Stimulated activated memory B cell treated with anti-CD40 and anti-IgM and Interleukin-4, amounts not matched to agents 10 μg/mL and 1 μg/mL and 100 μg/mL, for 72 hours (primary cell): ENCODE results near the gene DUSP8.

Experiments
- ATAC-seq: fragments of 150-1000 bp; cut with Tn5 transposase; 2 replicates; pipeline ENCODE4 v1.10.0; 2021
- H3K27ac Mint-ChIP-seq: one replicate; pipeline ENCODE4 v1.8.0; 2022; ENCODE audit warnings: mild to moderate bottlenecking, mixed read lengths
- H3K27me3 Mint-ChIP-seq: one replicate; pipeline ENCODE4 v1.8.0; 2022; ENCODE audit warnings: mixed read lengths
- H3K36me3 Mint-ChIP-seq: one replicate; pipeline ENCODE4 v1.8.0; 2022; ENCODE audit warnings: mixed read lengths
- H3K4me1 Mint-ChIP-seq: one replicate; pipeline ENCODE4 v1.8.0; 2022; ENCODE audit warnings: mixed read lengths
- H3K4me3 Mint-ChIP-seq: one replicate; pipeline ENCODE4 v1.8.0; 2022; ENCODE audit warnings: mild to moderate bottlenecking, moderate library complexity, mixed read lengths
- H3K9me3 Mint-ChIP-seq: one replicate; pipeline ENCODE4 v1.8.0; 2022; ENCODE audit warnings: mixed read lengths

Gene DUSP8

GRCh38 chr11:1563697-1564534 lies 8.2 kb downstream of the DUSP8 start:
- no peak overlapping the region for H3K4me3 Mint-ChIP-seq
- H3K27me3 Mint-ChIP-seq = peaks cover 32% of the 10 kb centered on the region
- H3K36me3 Mint-ChIP-seq = no peaks in the 10 kb centered on the region
- no peak overlapping the region for H3K27ac Mint-ChIP-seq
- H3K4me1 Mint-ChIP-seq = peaks cover 9% of the 10 kb centered on the region
- no peaks in the 10 kb centered on the region for H3K9me3 Mint-ChIP-seq
- no peak for ATAC-seq

DNA sequence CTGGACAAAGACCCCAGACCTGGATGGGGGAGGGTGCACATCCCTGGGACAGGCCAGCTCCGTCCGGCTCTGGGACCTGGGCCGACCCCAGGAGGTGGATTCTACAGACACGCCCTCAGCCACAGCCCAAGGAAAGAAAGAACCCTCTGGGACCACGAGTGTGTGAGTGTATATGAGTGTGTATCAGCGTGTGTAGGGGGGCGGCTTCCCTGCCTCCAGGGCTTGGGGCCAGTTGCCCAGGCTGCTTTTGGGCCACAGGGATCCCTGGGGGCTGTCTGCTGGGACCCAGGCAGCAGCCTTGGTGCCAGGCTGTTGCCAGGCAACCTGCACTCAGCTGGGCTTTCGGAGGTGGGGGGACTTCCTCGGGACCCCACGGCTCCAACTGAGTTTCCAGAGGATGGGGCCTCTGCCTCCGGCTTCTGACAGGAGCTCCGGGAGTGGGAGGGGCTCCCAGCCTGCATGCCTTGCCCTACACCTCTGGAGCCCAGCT lies 8.9 kb downstream of the DUSP8 start:
- ATAC-seq = no peak
- H3K36me3 Mint-ChIP-seq = no peaks in the 10 kb centered on the region
- peaks cover 36% of the 10 kb centered on the region for H3K27me3 Mint-ChIP-seq
- no peak overlapping the region for H3K4me3 Mint-ChIP-seq
- no peaks in the 10 kb centered on the region for H3K9me3 Mint-ChIP-seq
- no peak overlapping the region for H3K27ac Mint-ChIP-seq
- H3K4me1 Mint-ChIP-seq = peaks cover 14% of the 10 kb centered on the region

DNA sequence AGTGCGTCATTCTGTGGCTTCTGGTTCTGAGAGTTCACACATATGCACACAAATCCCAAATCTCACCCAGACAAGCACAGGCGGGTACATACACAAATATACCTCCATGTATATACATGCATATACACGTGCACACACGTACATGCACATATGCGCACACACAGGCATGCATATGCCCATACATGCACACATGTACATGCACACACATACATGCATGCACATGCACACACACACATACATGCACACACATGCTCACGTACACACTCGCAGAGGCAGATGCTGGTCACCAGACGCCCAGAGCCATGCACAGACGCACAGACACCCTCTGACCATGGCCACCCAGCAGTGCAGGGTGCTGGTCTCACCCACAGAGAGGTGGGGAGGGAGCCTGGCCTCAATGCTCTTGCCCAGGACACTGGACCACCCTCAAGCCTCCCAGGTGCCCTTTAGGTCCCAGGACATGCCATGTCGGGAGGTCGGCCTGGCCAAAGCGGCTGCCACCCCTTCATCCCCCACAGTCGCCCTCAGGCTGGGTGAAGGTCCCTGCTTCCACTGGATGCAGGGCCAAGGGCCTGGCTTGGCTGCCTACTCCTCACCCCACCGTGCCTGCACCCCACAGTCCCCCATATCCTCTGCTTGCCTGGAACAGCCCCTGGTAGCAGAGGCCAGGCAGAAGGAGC lies 9.5 kb downstream of the DUSP8 start:
- no peak for ATAC-seq
- H3K27me3 Mint-ChIP-seq = peaks cover 41% of the 10 kb centered on the region
- H3K9me3 Mint-ChIP-seq = no peaks in the 10 kb centered on the region
- peaks cover 14% of the 10 kb centered on the region for H3K4me1 Mint-ChIP-seq
- no peak overlapping the region for H3K4me3 Mint-ChIP-seq
- H3K27ac Mint-ChIP-seq = no peak overlapping the region
- H3K36me3 Mint-ChIP-seq = peaks cover 3% of the 10 kb centered on the region

DNA sequence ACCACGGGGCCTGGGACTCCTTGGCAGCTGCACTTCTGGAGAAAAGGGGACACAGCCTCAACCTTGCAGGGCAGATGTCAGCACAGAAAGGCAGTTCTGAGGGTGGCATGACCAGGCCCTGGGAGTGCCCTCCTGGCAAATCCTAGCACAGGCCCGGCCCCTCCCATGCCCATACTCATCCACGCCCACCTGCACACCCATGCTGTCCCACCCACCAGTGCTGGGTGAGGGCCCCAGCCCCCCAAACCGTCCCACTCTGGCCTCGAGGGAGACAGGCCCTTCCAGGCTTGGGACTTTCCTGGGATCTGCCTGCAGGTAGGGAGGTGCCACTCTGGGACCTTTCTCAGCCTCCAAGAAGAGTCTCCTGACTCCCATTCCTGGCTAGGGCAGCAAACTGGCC lies 10.1 kb downstream of the DUSP8 start:
- Mint-ChIP-seq H3K4me3 (no peak overlapping the region), H3K36me3 (peaks cover 6% of the 10 kb centered on the region), H3K9me3 (no peaks in the 10 kb centered on the region), H3K27me3 (peaks cover 46% of the 10 kb centered on the region), H3K27ac (no peak overlapping the region), H3K4me1 (peaks cover 14% of the 10 kb centered on the region)
- no peak for ATAC-seq

- Mint-ChIP-seq H3K27ac (no peak overlapping the region), H3K9me3 (no peaks in the 10 kb centered on the region), H3K4me1 (peaks cover 14% of the 10 kb centered on the region), H3K27me3 (peaks cover 43% of the 10 kb centered on the region), H3K4me3 (no peak overlapping the region), H3K36me3 (peaks cover 6% of the 10 kb centered on the region)
- no peak for ATAC-seq
Measured at GRCh38 chr11:1561266-1561665, 10.8 kb downstream of the DUSP8 start.

DNA sequence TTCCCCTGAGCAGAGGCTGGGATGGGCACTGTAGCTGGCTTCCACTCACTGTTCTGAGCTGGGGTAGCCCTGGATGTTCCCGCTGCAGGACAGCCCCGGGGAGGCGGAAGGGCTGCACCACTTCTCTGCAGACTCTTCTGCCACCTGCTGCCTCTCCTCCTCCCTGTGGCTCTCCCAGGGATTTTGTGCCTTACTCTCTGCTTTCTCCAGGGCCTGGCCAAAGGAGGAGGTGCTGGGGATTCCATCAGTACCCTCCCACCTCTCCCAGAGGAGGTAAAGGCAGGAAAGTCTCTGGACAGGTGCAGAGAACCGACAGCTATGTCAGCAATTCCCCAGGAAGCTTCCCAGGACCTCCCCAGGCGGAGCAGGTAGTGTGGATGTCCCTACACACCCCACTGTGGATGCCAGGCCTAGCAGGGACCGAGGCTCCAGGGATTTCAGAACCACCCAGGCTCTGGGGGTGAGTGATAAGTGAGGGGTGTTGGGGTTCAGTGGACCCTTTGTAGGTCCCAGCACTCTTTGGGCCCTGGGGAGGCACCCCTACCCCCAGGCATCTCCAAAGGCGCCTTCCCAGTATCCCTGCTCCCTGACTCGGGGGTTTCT lies 11.3 kb downstream of the DUSP8 start:
- Mint-ChIP-seq H3K4me1 (peaks cover 14% of the 10 kb centered on the region), H3K36me3 (peaks cover 6% of the 10 kb centered on the region), H3K9me3 (no peaks in the 10 kb centered on the region), H3K27me3 (peaks cover 41% of the 10 kb centered on the region), H3K27ac (no peak overlapping the region), H3K4me3 (no peak overlapping the region)
- no peak for ATAC-seq

GRCh38 chr11:1560002-1560648 lies 11.9 kb downstream of the DUSP8 start:
- Mint-ChIP-seq H3K27ac (no peak overlapping the region), H3K4me1 (peaks cover 14% of the 10 kb centered on the region), H3K4me3 (no peak overlapping the region), H3K9me3 (no peaks in the 10 kb centered on the region), H3K27me3 (peaks cover 41% of the 10 kb centered on the region), H3K36me3 (peaks cover 6% of the 10 kb centered on the region)
- no peak for ATAC-seq

DNA sequence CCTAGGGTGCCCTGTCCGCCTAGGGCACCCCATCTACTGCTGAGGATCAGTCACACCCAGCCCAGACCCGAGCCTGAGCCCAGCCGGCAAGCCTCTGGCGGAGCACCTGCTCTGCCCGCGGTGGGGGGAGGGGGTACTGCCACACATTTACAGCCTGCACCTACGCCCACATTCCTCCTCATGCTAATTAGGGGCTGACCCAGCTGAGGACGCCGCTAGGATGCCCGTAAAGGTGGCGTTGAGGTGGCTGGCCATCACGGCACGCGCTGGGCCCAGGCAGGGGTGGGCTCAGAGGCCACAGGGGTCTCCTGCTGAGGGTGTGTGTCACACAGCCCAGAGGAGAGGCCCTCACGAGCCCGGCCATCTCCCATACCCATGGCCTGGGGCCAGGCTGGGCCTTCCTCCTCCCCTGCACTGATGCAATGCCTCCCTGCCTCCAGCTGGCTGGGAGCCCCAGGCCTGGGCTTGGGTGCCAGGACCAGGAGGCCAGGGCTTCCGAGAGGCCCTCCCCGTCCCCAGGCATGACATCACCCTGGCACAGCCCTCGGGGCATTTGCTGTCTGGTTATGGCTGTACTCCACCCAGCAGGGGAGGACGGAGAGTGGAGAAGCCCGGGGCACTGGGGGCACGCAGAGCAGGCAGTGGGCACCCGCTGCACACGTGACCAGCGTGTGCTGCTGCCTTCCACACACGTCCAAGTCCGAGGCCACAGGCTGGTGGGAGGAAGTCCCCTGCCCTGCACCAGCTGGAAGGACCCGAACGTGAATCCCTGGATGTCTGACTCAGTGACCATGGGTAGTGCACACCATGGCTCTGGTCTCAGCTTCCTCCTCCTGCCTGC lies 12.7 kb downstream of the DUSP8 start:
- peaks cover 6% of the 10 kb centered on the region for H3K36me3 Mint-ChIP-seq
- peak; percentile 68 for ATAC-seq
- peaks cover 14% of the 10 kb centered on the region for H3K4me1 Mint-ChIP-seq
- no peaks in the 10 kb centered on the region for H3K9me3 Mint-ChIP-seq
- no peak overlapping the region for H3K27ac Mint-ChIP-seq
- no peak overlapping the region for H3K4me3 Mint-ChIP-seq
- peaks cover 47% of the 10 kb centered on the region for H3K27me3 Mint-ChIP-seq

DNA sequence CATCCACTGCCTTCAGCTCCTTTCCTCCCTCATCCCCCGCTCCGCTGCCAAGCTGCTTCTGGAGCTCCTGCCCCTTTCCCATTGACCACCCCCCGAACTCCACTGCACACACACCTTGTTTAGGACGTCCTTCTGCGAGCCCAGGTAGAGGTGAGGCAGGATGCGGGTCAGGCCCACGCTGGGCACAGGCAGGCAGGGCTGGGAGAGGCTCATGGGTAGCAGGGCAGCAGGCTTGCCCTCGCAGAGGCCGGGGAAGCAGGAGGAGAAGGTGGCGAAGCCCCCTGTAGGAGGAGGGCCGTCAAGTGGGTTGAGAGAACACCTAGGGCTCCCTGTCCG lies 13.3 kb downstream of the DUSP8 start:
- peaks cover 6% of the 10 kb centered on the region for H3K36me3 Mint-ChIP-seq
- H3K9me3 Mint-ChIP-seq = no peaks in the 10 kb centered on the region
- no peak for ATAC-seq
- H3K27ac Mint-ChIP-seq = no peak overlapping the region
- H3K4me1 Mint-ChIP-seq = peaks cover 14% of the 10 kb centered on the region
- peaks cover 53% of the 10 kb centered on the region for H3K27me3 Mint-ChIP-seq
- H3K4me3 Mint-ChIP-seq = no peak overlapping the region

DNA sequence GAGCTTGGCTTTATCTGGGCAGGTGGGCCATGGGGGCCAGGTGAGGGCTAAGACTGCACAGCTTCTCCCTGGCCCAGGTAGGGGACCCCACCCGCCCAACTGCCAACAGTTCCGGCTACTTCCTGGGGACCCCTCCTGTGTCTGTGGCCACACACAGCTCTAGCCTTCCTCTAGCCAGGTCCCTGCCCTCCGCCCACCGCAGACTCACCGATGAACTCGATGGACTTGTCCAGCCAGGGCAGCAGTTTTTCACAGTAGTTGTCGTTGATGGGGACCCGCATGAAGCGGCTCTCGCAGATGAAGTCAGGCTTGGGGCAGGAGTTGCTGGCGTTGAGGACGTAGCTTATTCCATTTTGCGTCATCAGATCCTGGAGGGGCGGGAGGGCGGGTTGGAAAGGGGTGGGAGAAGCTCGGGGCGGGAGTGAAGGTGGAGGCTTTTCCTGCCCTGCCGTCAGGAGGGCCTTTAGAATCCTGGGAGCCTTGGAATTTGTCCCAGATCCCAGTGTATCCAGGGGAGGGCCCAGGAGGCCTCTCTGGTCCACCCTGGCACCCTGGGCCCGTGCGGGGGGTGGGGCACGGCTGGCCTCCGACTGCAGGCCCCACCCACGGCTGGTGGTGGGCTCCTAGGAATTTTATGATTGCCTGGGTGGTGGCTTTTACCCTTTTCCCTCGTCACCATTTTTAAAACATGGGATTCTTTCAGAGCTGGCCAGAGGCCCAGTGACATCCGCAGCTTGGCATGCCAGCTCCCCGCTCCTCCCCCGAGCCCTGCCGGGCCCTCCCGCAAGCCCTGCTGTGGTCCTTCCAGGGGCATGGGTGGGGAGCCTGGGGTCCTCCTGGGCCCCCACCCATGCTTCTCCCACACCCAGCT lies 13.9 kb downstream of the DUSP8 start:
- Mint-ChIP-seq H3K27ac (no peak overlapping the region), H3K4me3 (no peak overlapping the region), H3K27me3 (peaks cover 58% of the 10 kb centered on the region), H3K4me1 (peaks cover 14% of the 10 kb centered on the region), H3K9me3 (no peaks in the 10 kb centered on the region), H3K36me3 (peaks cover 6% of the 10 kb centered on the region)
- no peak for ATAC-seq

- H3K9me3 Mint-ChIP-seq = no peaks in the 10 kb centered on the region
- no peak for ATAC-seq
- no peak overlapping the region for H3K4me3 Mint-ChIP-seq
- H3K36me3 Mint-ChIP-seq = peaks cover 6% of the 10 kb centered on the region
- H3K4me1 Mint-ChIP-seq = peaks cover 14% of the 10 kb centered on the region
- no peak overlapping the region for H3K27ac Mint-ChIP-seq
- H3K27me3 Mint-ChIP-seq = peaks cover 66% of the 10 kb centered on the region
Measured at GRCh38 chr11:1557051-1557884, 14.8 kb downstream of the DUSP8 start.

GRCh38 chr11:1556278-1556902 lies 15.7 kb downstream of the DUSP8 start:
- no peak for ATAC-seq
- no peak overlapping the region for H3K4me3 Mint-ChIP-seq
- peaks cover 6% of the 10 kb centered on the region for H3K36me3 Mint-ChIP-seq
- peaks cover 5% of the 10 kb centered on the region for H3K9me3 Mint-ChIP-seq
- H3K4me1 Mint-ChIP-seq = peaks cover 14% of the 10 kb centered on the region
- no peak overlapping the region for H3K27ac Mint-ChIP-seq
- peaks cover 68% of the 10 kb centered on the region for H3K27me3 Mint-ChIP-seq

GRCh38 chr11:1555713-1556153 lies 16.3 kb downstream of the DUSP8 start:
- Mint-ChIP-seq H3K4me3 (no peak overlapping the region), H3K27me3 (peaks cover 67% of the 10 kb centered on the region), H3K4me1 (peaks cover 14% of the 10 kb centered on the region), H3K9me3 (peaks cover 8% of the 10 kb centered on the region), H3K27ac (no peak overlapping the region), H3K36me3 (peaks cover 6% of the 10 kb centered on the region)
- no peak for ATAC-seq
